ENCODE measurements around the gene TLR3.

TLR3 gene

GRCh38 chr4:186051096-186051495, 17.9 kb upstream of the TLR3 start:
- H3K4me1 ChIP-seq (ENCODE audit: low read depth, poor library complexity, severe bottlenecking): no peaks in the 10 kb centered on the region
- H3K36me3 ChIP-seq (ENCODE audit: insufficient read depth): no peaks in the 10 kb centered on the region
- no peak for TF ChIP-seq CTCF (conservative IDR thresholded peaks at IDR 0.05; ENCODE audit: low read depth, low read length)
- no peak overlapping the region for H3K27ac ChIP-seq
- H2AFZ ChIP-seq (ENCODE audit: low read depth): no peak overlapping the region
- no peaks in the 10 kb centered on the region for H4K20me1 ChIP-seq (ENCODE audit: insufficient read depth)
- no peak overlapping the region for H3K9ac ChIP-seq
- H3K4me3 ChIP-seq (IDR thresholded peaks at IDR 0.05; ENCODE audit: insufficient read depth, low read depth, low read length): no peak overlapping the region
- H3K4me2 ChIP-seq: no peak overlapping the region
- H3K79me2 ChIP-seq (ENCODE audit: insufficient read depth, low read depth): no peaks in the 10 kb centered on the region
- no peaks in the 10 kb centered on the region for H3K27me3 ChIP-seq (ENCODE audit: insufficient read depth, low read depth)

GRCh38 chr4:186058253-186058979, 10.5 kb upstream of the TLR3 start:
- no peak overlapping the region for H3K4me2 ChIP-seq
- no peak for TF ChIP-seq CTCF (conservative IDR thresholded peaks at IDR 0.05; ENCODE audit: low read depth, low read length)
- H3K9ac ChIP-seq: no peak overlapping the region

GRCh38 chr4:186058980-186059316, 10.0 kb upstream of the TLR3 start:
- H2AFZ ChIP-seq (ENCODE audit: low read depth): no peak overlapping the region
- no peaks in the 10 kb centered on the region for H4K20me1 ChIP-seq (ENCODE audit: insufficient read depth)
- TF ChIP-seq CTCF (conservative IDR thresholded peaks at IDR 0.05; ENCODE audit: low read depth, low read length): no peak
- no peaks in the 10 kb centered on the region for H3K36me3 ChIP-seq (ENCODE audit: insufficient read depth)
- no peaks in the 10 kb centered on the region for H3K27me3 ChIP-seq (ENCODE audit: insufficient read depth, low read depth)
- H3K4me2 ChIP-seq: no peak overlapping the region
- no peaks in the 10 kb centered on the region for H3K79me2 ChIP-seq (ENCODE audit: insufficient read depth, low read depth)
- H3K4me3 ChIP-seq (IDR thresholded peaks at IDR 0.05; ENCODE audit: insufficient read depth, low read depth, low read length): no peak overlapping the region
- H3K27ac ChIP-seq: no peak overlapping the region
- no peak overlapping the region for H3K9ac ChIP-seq
- no peaks in the 10 kb centered on the region for H3K4me1 ChIP-seq (ENCODE audit: low read depth, poor library complexity, severe bottlenecking)

More at GRCh38 chr4:186058253-186058979, 10.5 kb upstream of the TLR3 start:
- Histone ChIP-seq H3K36me3 (ENCODE audit: insufficient read depth) (no peaks in the 10 kb centered on the region), H3K79me2 (ENCODE audit: insufficient read depth, low read depth) (no peaks in the 10 kb centered on the region), H3K4me3 (IDR thresholded peaks at IDR 0.05; ENCODE audit: insufficient read depth, low read depth, low read length) (no peak overlapping the region), H3K27me3 (ENCODE audit: insufficient read depth, low read depth) (no peaks in the 10 kb centered on the region), H2AFZ (ENCODE audit: low read depth) (no peak overlapping the region), H4K20me1 (ENCODE audit: insufficient read depth) (no peaks in the 10 kb centered on the region), H3K4me1 (ENCODE audit: low read depth, poor library complexity, severe bottlenecking) (no peaks in the 10 kb centered on the region), H3K27ac (no peak overlapping the region)

- no peak overlapping the region for H2AFZ ChIP-seq (ENCODE audit: low read depth)
- no peaks in the 10 kb centered on the region for H3K27me3 ChIP-seq (ENCODE audit: insufficient read depth, low read depth)
- no peak for TF ChIP-seq CTCF (conservative IDR thresholded peaks at IDR 0.05; ENCODE audit: low read depth, low read length)
- H3K4me2 ChIP-seq: no peak overlapping the region
- H3K4me1 ChIP-seq (ENCODE audit: low read depth, poor library complexity, severe bottlenecking): no peaks in the 10 kb centered on the region
- no peak overlapping the region for H3K9ac ChIP-seq
- no peaks in the 10 kb centered on the region for H3K79me2 ChIP-seq (ENCODE audit: insufficient read depth, low read depth)
- H3K36me3 ChIP-seq (ENCODE audit: insufficient read depth): no peaks in the 10 kb centered on the region
- no peak overlapping the region for H3K4me3 ChIP-seq (IDR thresholded peaks at IDR 0.05; ENCODE audit: insufficient read depth, low read depth, low read length)
- no peak overlapping the region for H3K27ac ChIP-seq
- H4K20me1 ChIP-seq (ENCODE audit: insufficient read depth): no peaks in the 10 kb centered on the region
Measured at GRCh38 chr4:186061921-186062320, 7.0 kb upstream of the TLR3 start.
